ENCODE results near the gene SKAP1. TPM values are rescaled to one million over a fixed set of nuclear protein-coding genes. Genes with fewer than 3 reads are reported as not detected.

Gene SKAP1
- total RNA-seq, 4 donors from 2014 or later: 0.33 to 2.1 (median 1.0) TPM

GRCh38 chr17:48237456-48237855, 192.6 kb downstream of the SKAP1 start:
- WGBS, 2 donors: 92 to 96% methylated on average over 1 of the region's 1 CpG
- Histone ChIP-seq H3K4me1 (peaks cover 0 to 18% of the 10 kb centered on the region in 2 donors), H3K9me3 (no peaks in the 10 kb centered on the region), H3K4me3 (replicated peaks in 1 of 3) (no peak overlapping the region), H3K36me3 (no peaks in the 10 kb centered on the region), H3K27ac (no peak overlapping the region), H3K27me3 (no peaks in the 10 kb centered on the region)
- intact Hi-C loops (cut with DNase I): no loop called here
- DNase-seq: no peak
- TF ChIP-seq CTCF (IDR thresholded peaks at IDR 0.05) (no peak), POLR2A (IDR thresholded peaks at IDR 0.05) (no peak)

GRCh38 chr17:48236681-48237134, 193.3 kb downstream of the SKAP1 start:
- Histone ChIP-seq H3K4me1 (peaks cover 0 to 14% of the 10 kb centered on the region in 2 donors), H3K27ac (no peak overlapping the region), H3K36me3 (no peaks in the 10 kb centered on the region), H3K27me3 (no peaks in the 10 kb centered on the region), H3K4me3 (replicated peaks in 1 of 3) (no peak overlapping the region), H3K9me3 (no peaks in the 10 kb centered on the region)
- DNase-seq: no peak
- TF ChIP-seq CTCF (IDR thresholded peaks at IDR 0.05): no peak
- TF ChIP-seq POLR2A (IDR thresholded peaks at IDR 0.05): no peak
- intact Hi-C loops (cut with DNase I): no loop called here

DNA sequence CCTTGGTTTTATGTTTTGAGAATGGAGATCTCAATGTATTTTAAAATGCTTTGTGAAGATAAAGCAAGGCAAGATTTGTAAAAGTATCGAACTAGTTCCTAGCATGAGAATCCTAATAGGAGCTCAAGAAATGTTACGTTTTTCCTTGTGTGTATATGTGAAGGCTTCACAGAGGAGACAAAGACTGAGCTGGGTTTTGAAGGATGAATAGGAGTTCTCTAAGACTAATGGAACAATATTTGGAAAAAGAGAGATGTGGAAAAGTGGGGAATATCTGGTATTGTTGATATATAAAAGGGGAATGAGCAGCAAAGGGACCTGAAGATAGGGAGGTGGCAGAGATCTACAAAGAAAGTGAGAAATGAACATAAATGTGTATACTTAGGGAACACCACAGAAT, 195.1 kb downstream of the SKAP1 start:
- H3K9me3 ChIP-seq: no peaks in the 10 kb centered on the region
- intact Hi-C loops (cut with DNase I): no loop called here
- no peak for TF ChIP-seq POLR2A (IDR thresholded peaks at IDR 0.05)
- TF ChIP-seq CTCF (IDR thresholded peaks at IDR 0.05): no peak
- no peak for DNase-seq
- 89 to 90% methylated on average over 2 of the region's 2 CpGs for WGBS, 2 donors
- no peaks in the 10 kb centered on the region for H3K4me1 ChIP-seq
- no peak overlapping the region for H3K27ac ChIP-seq
- H3K36me3 ChIP-seq: no peaks in the 10 kb centered on the region
- H3K27me3 ChIP-seq: no peaks in the 10 kb centered on the region
- no peak overlapping the region for H3K4me3 ChIP-seq (replicated peaks in 1 of 3)

DNA sequence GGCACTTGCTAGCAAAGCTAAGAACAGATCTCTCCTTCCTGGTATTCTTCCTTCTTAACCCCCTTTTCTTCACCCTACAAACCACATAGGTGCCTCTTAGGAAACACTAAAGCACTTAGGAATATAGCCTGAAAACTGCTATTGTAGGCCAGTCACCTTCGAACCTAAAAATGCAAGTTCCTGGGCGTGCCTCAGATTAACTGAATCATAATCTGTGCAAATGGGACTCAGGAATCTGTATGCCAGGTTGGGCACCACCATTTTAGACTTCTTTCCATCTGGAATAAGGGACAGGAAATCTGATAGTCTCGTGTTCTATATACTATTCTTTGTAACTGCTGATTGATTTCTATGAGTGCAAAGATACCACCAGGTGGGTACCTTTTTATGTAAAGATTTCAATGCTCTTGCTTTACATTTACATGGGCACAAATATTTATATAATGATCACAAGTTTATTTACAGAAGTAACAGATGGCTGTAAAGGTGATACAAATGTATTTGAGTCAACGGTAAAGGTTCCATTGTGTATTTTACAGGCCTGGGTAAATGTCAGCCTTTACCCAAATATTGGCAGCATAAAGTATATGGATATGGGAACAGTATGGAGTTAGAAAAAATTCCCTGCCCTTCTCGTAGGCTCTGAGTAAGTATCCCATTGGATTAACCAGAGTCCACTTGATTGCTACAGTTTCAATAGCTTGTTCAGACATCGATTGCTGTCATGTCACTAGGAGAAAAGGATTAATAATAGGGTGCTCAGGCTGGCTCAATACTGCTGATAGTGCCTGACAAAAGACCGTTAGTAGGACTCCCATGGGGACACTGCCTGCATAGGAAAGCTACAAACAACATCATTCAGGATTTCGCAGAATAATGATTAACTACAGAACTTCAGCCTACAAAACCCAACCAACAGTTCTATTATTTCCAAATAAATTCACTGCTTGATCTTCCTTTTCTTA, 197.7 kb downstream of the SKAP1 start:
- H3K4me3 ChIP-seq (replicated peaks in 1 of 3): no peak overlapping the region
- no peak overlapping the region for H3K27ac ChIP-seq
- no peaks in the 10 kb centered on the region for H3K4me1 ChIP-seq
- no peaks in the 10 kb centered on the region for H3K27me3 ChIP-seq
- intact Hi-C loops (cut with DNase I): no loop called here
- no peaks in the 10 kb centered on the region for H3K36me3 ChIP-seq
- no peak for DNase-seq
- TF ChIP-seq CTCF (IDR thresholded peaks at IDR 0.05): no peak
- no peak for TF ChIP-seq POLR2A (IDR thresholded peaks at IDR 0.05)
- WGBS, 2 donors: 86 to 90% methylated on average over 8 of the region's 8 CpGs
- no peaks in the 10 kb centered on the region for H3K9me3 ChIP-seq

DNA sequence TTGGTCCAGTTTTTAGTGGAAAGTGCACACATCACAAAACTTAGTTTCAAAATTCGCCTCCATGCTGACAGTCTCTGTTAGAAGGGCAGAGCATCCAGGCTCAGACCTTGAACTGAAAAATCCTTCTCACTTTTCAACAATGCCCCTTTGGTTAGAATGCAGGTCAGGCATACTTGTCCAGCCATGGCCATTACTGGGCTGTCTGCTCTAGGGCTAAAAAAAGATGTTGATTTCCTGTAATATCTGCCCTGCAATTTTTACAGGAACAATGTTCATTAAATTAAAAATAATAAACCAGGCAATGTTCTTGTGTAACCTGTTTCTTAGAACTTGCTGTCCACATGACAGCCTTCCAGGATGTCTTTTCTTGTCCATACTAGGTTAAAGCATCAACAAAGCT, 200.1 kb downstream of the SKAP1 start:
- Histone ChIP-seq H3K27me3 (no peaks in the 10 kb centered on the region), H3K27ac (no peak overlapping the region), H3K4me3 (replicated peaks in 1 of 3) (no peak overlapping the region), H3K4me1 (no peaks in the 10 kb centered on the region), H3K9me3 (no peaks in the 10 kb centered on the region), H3K36me3 (no peaks in the 10 kb centered on the region)
- TF ChIP-seq POLR2A (IDR thresholded peaks at IDR 0.05) (no peak), CTCF (IDR thresholded peaks at IDR 0.05) (no peak)
- WGBS, 2 donors: 83 to 100% methylated on average over 1 of the region's 1 CpG
- intact Hi-C loops (cut with DNase I): no loop called here
- DNase-seq: no peak

Measured in thyroid gland (tissue), 4 donors.